Panc1 (cell line): ENCODE measurements around the gene RBMS3.

Experiments used
- CTCF ChIP-seq: fragments of 450-650 bp; IDR thresholded peaks from 2 replicates; pipeline ENCODE4 v1.5.1; 2017; ENCODE audit warnings: mild to moderate bottlenecking
- POLR2AphosphoS5 ChIP-seq: IDR thresholded peaks from 2 replicates; pipeline ENCODE4 v1.6.1; 2012; ENCODE audit warnings: mild to moderate bottlenecking, low read depth, low read length, moderate library complexity
- SIN3A ChIP-seq: IDR thresholded peaks from 2 replicates; pipeline ENCODE4 v1.6.1; 2012; ENCODE audit warnings: low read depth, mild to moderate bottlenecking, low read length, moderate library complexity, borderline replicate concordance; ENCODE audit not compliant: insufficient read depth
- TCF7L2 ChIP-seq: IDR thresholded peaks from 2 replicates; pipeline ENCODE4 v1.6.1; 2011; ENCODE audit warnings: mild to moderate bottlenecking, low read depth, low read length, inconsistent platforms

GRCh38 chr3:29870136-29870535, 589.3 kb downstream of the RBMS3 start:
- TF ChIP-seq CTCF (no peak), POLR2AphosphoS5 (no peak), SIN3A (no peak), TCF7L2 (no peak)
